Measurements from ENCODE around the gene ZNF500.

The ZNF500 gene

DNA sequence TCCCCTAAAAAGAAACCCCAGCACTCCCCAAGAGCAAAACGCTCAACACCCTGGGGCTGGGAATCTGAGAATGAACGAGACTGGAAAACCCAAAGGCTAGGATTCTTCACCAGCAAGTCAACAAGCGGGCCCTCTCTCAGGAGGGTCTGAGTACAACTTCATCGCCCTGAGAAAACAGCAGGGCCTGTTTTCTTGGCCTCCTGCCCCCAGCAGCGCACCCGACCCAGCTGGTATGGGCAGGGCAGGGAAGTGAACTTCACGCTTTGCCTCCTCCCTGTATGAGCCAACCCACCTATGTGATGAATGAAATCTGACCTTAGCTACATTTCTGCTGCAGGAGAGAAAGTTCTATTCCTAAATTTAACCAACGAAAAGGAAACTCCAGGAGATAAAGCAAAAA lies 62.5 kb downstream of the ZNF500 start:
- Histone ChIP-seq H3K36me3 (peaks cover 45 to 79% (median 65%) of the 10 kb centered on the region in 3 donors), H3K27ac (no peak overlapping the region), H3K4me3 (no peak overlapping the region), H3K4me1 (no peaks in the 10 kb centered on the region), H3K9me3 (no peaks in the 10 kb centered on the region), H3K27me3 (no peaks in the 10 kb centered on the region)
- TF ChIP-seq, protein P1, sequence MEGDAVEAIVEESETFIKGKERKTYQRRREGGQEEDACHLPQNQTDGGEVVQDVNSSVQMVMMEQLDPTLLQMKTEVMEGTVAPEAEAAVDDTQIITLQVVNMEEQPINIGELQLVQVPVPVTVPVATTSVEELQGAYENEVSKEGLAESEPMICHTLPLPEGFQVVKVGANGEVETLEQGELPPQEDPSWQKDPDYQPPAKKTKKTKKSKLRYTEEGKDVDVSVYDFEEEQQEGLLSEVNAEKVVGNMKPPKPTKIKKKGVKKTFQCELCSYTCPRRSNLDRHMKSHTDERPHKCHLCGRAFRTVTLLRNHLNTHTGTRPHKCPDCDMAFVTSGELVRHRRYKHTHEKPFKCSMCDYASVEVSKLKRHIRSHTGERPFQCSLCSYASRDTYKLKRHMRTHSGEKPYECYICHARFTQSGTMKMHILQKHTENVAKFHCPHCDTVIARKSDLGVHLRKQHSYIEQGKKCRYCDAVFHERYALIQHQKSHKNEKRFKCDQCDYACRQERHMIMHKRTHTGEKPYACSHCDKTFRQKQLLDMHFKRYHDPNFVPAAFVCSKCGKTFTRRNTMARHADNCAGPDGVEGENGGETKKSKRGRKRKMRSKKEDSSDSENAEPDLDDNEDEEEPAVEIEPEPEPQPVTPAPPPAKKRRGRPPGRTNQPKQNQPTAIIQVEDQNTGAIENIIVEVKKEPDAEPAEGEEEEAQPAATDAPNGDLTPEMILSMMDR (IDR thresholded peaks at IDR 0.05), result no peak
- no peak for DNase-seq
- intact Hi-C loops (cut with DNase I; ENCODE audit: low total_unique reads), result no loop called here

GRCh38 chr16:4703906-4704305 lies 63.1 kb downstream of the ZNF500 start:
- H3K4me1 ChIP-seq, result no peaks in the 10 kb centered on the region
- H3K27me3 ChIP-seq, result no peaks in the 10 kb centered on the region
- TF ChIP-seq, protein P1 (IDR thresholded peaks at IDR 0.05), result no peak
- intact Hi-C loops (cut with DNase I; ENCODE audit: low total_unique reads), result no loop called here
- H3K9me3 ChIP-seq, result no peaks in the 10 kb centered on the region
- H3K27ac ChIP-seq, result no peak overlapping the region
- peaks cover 46 to 79% (median 67%) of the 10 kb centered on the region in 3 donors for H3K36me3 ChIP-seq
- no peak overlapping the region for H3K4me3 ChIP-seq
- no peak for DNase-seq

DNA sequence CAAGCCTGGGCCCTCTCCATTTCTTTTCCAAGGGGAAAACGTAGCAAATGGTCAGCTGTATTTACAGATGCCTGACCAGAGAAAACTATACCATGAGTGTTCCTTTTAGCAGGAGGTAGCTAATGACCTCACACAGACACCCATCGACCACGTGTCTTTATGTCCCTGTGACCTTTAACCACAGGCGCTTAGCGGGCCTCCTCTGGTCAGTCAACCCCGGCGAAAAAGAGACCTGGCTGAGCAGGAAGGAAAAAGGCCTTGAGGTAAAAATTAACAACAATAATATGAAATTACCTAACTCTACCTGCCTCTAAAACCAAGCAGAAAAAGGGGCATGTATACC lies 64.5 kb downstream of the ZNF500 start:
- H3K4me3 ChIP-seq, result no peak overlapping the region
- no peaks in the 10 kb centered on the region for H3K9me3 ChIP-seq
- no peaks in the 10 kb centered on the region for H3K27me3 ChIP-seq
- intact Hi-C loops (cut with DNase I; ENCODE audit: low total_unique reads), result no loop called here
- H3K27ac ChIP-seq, result no peak overlapping the region
- H3K36me3 ChIP-seq, result peaks cover 45 to 88% (median 78%) of the 10 kb centered on the region in 3 donors
- no peaks in the 10 kb centered on the region for H3K4me1 ChIP-seq
- DNase-seq, result no peak
- TF ChIP-seq, protein P1 (IDR thresholded peaks at IDR 0.05), result no peak

GRCh38 chr16:4701791-4702465 lies 65.0 kb downstream of the ZNF500 start:
- TF ChIP-seq, protein P1 (IDR thresholded peaks at IDR 0.05), result no peak
- no peak for DNase-seq
- Histone ChIP-seq H3K4me3 (no peak overlapping the region), H3K4me1 (peaks cover 0 to under 1% (median 0%) of the 10 kb centered on the region in 4 donors), H3K27ac (no peak overlapping the region), H3K9me3 (no peaks in the 10 kb centered on the region), H3K36me3 (peaks cover 43 to 88% (median 79%) of the 10 kb centered on the region in 3 donors), H3K27me3 (no peaks in the 10 kb centered on the region)
- intact Hi-C loops (cut with DNase I; ENCODE audit: low total_unique reads), result no loop called here

DNA sequence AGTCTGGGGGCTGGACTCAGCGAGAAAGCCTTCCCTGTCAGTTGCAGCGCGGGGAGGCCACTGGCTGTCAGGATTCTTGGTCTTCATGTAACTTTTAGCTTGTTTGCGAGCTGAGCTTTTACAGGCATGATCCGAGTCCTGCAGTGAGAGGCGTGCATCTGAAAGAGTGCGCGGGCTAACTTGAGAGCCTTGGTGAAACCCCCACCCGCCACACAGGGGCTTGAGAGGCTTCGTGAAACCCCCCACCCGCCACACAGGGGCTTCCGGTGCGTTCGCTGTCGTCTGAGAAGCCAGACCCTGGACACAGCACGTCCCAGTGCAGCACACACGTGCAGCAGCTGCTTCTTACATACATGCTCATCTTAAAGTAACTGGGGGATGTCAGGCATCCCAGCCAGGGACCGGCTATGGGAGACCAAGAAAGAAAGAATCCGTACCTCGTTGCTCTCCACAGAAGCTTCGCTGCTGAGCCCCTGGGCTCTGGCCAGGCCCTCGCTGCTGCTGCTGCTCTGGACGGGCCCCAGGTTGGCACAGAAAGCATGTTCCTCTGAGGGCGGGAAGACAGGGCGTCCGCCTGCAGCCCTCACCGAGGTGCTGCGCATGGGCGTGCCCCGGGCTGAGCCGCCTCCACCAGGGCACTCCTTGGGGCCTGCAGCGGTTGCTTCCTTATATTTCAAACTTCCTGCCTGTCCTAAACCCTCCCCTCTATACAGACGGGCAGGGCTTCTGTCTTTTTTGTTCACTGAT lies 65.8 kb downstream of the ZNF500 start:
- H3K4me1 ChIP-seq, result peaks cover 0 to 8% (median 0%) of the 10 kb centered on the region in 4 donors
- no peaks in the 10 kb centered on the region for H3K27me3 ChIP-seq
- peaks cover 42 to 88% (median 82%) of the 10 kb centered on the region in 3 donors for H3K36me3 ChIP-seq
- TF ChIP-seq, protein P1 (IDR thresholded peaks at IDR 0.05), result no peak
- DNase-seq, result no peak
- no peak overlapping the region for H3K4me3 ChIP-seq
- H3K27ac ChIP-seq, result no peak overlapping the region
- no peaks in the 10 kb centered on the region for H3K9me3 ChIP-seq
- intact Hi-C loops (cut with DNase I; ENCODE audit: low total_unique reads), result no loop called here

All from tibial artery (tissue), 4 donors.